ENCODE data around the gene C1orf226. TPM values are rescaled to one million over a fixed set of nuclear protein-coding genes. Genes with fewer than 3 reads are reported as not detected.

Gene C1orf226
- total and polyA plus RNA-seq, 2 of the 4 experiments (the other 2 are of a cell fraction) = under 0.01 to 0.10 TPM

GRCh38 chr1:162347281-162347680 lies 34.2 kb upstream of the C1orf226 start:
- Histone ChIP-seq H2BK5ac (ENCODE audit: low read depth, low read length, poor library complexity, severe bottlenecking) (no peak overlapping the region), H3K9me3 (ENCODE audit: control insufficient read depth, insufficient read depth, low read length) (no peaks in the 10 kb centered on the region), H3K18ac (ENCODE audit: low read depth, low read length) (no peak overlapping the region), H2BK20ac (ENCODE audit: low read depth, low read length) (no peak overlapping the region), H2AK9ac (replicated peaks; ENCODE audit: low read depth, low read length, poor library complexity) (no peak overlapping the region), H3K4me2 (ENCODE audit: low read depth, low read length) (no peak overlapping the region), H4K20me1 (ENCODE audit: insufficient read depth, low read length) (no peaks in the 10 kb centered on the region), H3K9ac (ENCODE audit: low read depth, low read length) (no peak overlapping the region), H3K27me3 (ENCODE audit: control insufficient read depth, insufficient read depth, low read length) (peaks cover 6% of the 10 kb centered on the region), H3K27ac (ENCODE audit: insufficient read depth, low read length) (no peak overlapping the region), H3K4ac (ENCODE audit: low read depth, low read length) (no peak overlapping the region), H2AK5ac (ENCODE audit: low read depth, low read length) (no peak overlapping the region), H2AFZ (replicated peaks; ENCODE audit: low read length, poor library complexity) (no peak overlapping the region), H4K8ac (ENCODE audit: low read depth in 2 of 2, low read length in 2 of 2) (no peak overlapping the region), H3K14ac (replicated peaks; ENCODE audit: low read depth, low read length) (no peak overlapping the region), H3K56ac (ENCODE audit: extremely low read depth, insufficient read depth, low read length) (no peak overlapping the region), H4K5ac (ENCODE audit: low read depth, low read length) (no peak overlapping the region), H2BK15ac (ENCODE audit: low read depth, low read length) (no peak overlapping the region), H3K4me1 (ENCODE audit: control insufficient read depth, insufficient read depth, low read length) (0 out of 2 replicates have a peak, but pooled peaks cover 4% of the 10 kb centered on the region), H3K9me1 (ENCODE audit: insufficient read depth, low read length) (peaks cover 5% of the 10 kb centered on the region), H2BK120ac (ENCODE audit: low read depth, low read length) (no peak overlapping the region), H3K36me3 (ENCODE audit: control insufficient read depth, insufficient read depth, low read length) (no peaks in the 10 kb centered on the region), H3K4me3 (ENCODE audit: insufficient read depth, low read depth, low read length) (no peak overlapping the region), H3K79me1 (ENCODE audit: low read depth in 1 of 2, low read length in 2 of 2) (no peaks in the 10 kb centered on the region), H3K23ac (ENCODE audit: low read depth, low read length) (no peak overlapping the region), H4K91ac (ENCODE audit: insufficient read depth, low read depth, low read length) (no peak overlapping the region)
- in situ Hi-C loops (cut with MboI; ENCODE audit: low sequenced_read_pairs) = no loop called here
- no peak for ATAC-seq (ENCODE audit: low read depth)
- DNase-seq = no peak
- no peak for TF ChIP-seq CEBPB (IDR thresholded peaks at IDR 0.05; ENCODE audit: low read depth, low read length)
- no peak for TF ChIP-seq RFX5 (IDR thresholded peaks at IDR 0.05; ENCODE audit: low read depth, low read length)
- TF ChIP-seq MAFK (IDR thresholded peaks at IDR 0.05; ENCODE audit: low read depth, low read length) = no peak
- TF ChIP-seq CTCF (conservative IDR thresholded peaks at IDR 0.05; ENCODE audit: low read depth, low read length) = no peak
- TF ChIP-seq NFE2L2 (IDR thresholded peaks at IDR 0.05; ENCODE audit: low read depth, low read length) = no peak
- no peak for TF ChIP-seq RAD21 (IDR thresholded peaks at IDR 0.05; ENCODE audit: low read length)
- no peak for TF ChIP-seq SMC3 (IDR thresholded peaks at IDR 0.05; ENCODE audit: low read depth, low read length)
- no peak for TF ChIP-seq CHD1 (IDR thresholded peaks at IDR 0.05; ENCODE audit: low read depth, low read length)
- TF ChIP-seq FOS (IDR thresholded peaks at IDR 0.05; ENCODE audit: low read depth, low read length) = no peak
- WGBS, 2 experiments (ENCODE audit: extremely low coverage in 2 of 2, insufficient read length in 1 of 2) = no CpG with 5 or more reads among the region's 3 CpGs
- dilution Hi-C loops (cut with HindIII; ENCODE audit: low sequenced_read_pairs, unreplicated experiment) = no loop called here
- BruUV-seq (replicated peaks) = no TSS peak
- ChIA-PET POLR2A (ENCODE audit: unreplicated experiment) (no interaction called here), CTCF (no interaction called here)
- intact Hi-C loops (cut with micrococcal nuclease) = no loop called here

Data from IMR-90 (cell line).